Subcutaneous abdominal adipose tissue (tissue), 5 donors: ENCODE results near the gene IGSF21.

Experiments
- H3K27ac ChIP-seq: one replicate; pipeline ENCODE4 v1.7.0; 2013; ENCODE audit warnings: low read depth, mild to moderate bottlenecking, inconsistent platforms, low read length, moderate library complexity
- H3K27me3 ChIP-seq, 5 donors: one replicate each; pipeline ENCODE4 v1.7.0; 2013; ENCODE audit warnings: low read length in 5 of 5, inconsistent platforms in 1 of 5; ENCODE audit not compliant: control insufficient read depth in 5 of 5, insufficient read depth in 4 of 5
- H3K36me3 ChIP-seq, 5 donors: one replicate each; pipeline ENCODE4 v1.7.0; 2013; ENCODE audit warnings: low read length in 5 of 5; ENCODE audit not compliant: control insufficient read depth in 5 of 5, insufficient read depth in 5 of 5
- H3K4me1 ChIP-seq, 5 donors: one replicate each; pipeline ENCODE4 v1.7.0; 2013; ENCODE audit warnings: low read length in 5 of 5, mild to moderate bottlenecking in 3 of 5, moderate library complexity in 1 of 5; ENCODE audit not compliant: control insufficient read depth in 5 of 5, insufficient read depth in 5 of 5
- H3K4me3 ChIP-seq, 5 donors: one replicate each; pipeline ENCODE4 v1.7.0; 2013; ENCODE audit warnings: low read length in 5 of 5, low read depth in 1 of 5
- H3K9ac ChIP-seq, 5 donors: one replicate each; pipeline ENCODE4 v1.7.0; 2013; ENCODE audit warnings: low read length in 5 of 5, mild to moderate bottlenecking in 4 of 5, moderate library complexity in 3 of 5
- H3K9me3 ChIP-seq, 5 donors: one replicate each; pipeline ENCODE4 v1.7.0; 2013; ENCODE audit warnings: low read length in 5 of 5; ENCODE audit not compliant: control insufficient read depth in 5 of 5
- donor health status: healthy.
- donor health status: healthy.
- donor health status: healthy.
- donor health status: healthy.
- donor health status: healthy.

Gene IGSF21

DNA sequence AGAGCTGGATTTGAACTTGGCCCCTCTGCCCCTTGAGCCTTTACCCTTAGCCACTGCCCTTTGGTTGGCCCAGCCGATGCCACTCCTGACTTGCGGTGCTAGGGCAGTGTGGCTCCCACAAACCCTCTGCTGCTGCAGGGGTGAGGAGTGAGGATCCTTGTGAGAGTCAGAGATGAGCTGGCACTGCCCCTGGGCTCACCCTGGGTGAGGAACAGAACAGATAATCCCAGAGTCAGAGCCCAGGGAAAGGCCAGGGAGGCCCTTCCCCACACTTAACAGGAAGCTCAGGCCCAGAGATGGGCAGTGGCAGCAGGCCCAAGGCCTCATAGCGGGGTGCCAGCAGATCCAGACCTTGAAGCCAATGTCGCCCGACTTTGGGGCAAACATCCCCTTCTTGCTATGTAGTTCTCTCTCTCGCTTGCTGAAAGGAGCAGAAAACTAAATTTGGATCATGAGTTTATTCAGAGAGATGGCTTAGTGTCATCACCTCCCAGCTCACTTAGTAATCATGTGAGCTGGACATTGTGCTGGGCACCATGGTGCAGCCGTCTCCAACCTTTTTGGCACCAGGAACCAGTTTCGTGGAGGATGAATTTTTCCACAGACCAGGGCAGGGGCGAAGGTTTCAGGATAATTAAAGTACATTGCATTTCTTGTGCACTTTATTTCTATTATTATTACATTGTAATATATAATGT lies 81.4 kb downstream of the IGSF21 start:
- Histone ChIP-seq H3K36me3 (no peaks in the 10 kb centered on the region), H3K9ac (no peak overlapping the region), H3K4me1 (no peaks in the 10 kb centered on the region), H3K9me3 (no peaks in the 10 kb centered on the region), H3K4me3 (no peak overlapping the region), H3K27me3 (peaks cover 11 to 49% (median 39%) of the 10 kb centered on the region in 5 donors), H3K27ac (no peak overlapping the region)

GRCh38 chr1:18190598-18190997 lies 83.0 kb downstream of the IGSF21 start:
- Histone ChIP-seq H3K4me1 (no peaks in the 10 kb centered on the region), H3K27me3 (peaks cover 7 to 45% (median 33%) of the 10 kb centered on the region in 5 donors), H3K27ac (no peak overlapping the region), H3K4me3 (no peak overlapping the region), H3K9ac (no peak overlapping the region), H3K36me3 (no peaks in the 10 kb centered on the region), H3K9me3 (no peaks in the 10 kb centered on the region)

- H3K4me1 ChIP-seq, result no peaks in the 10 kb centered on the region
- H3K9me3 ChIP-seq, result no peaks in the 10 kb centered on the region
- H3K36me3 ChIP-seq, result no peaks in the 10 kb centered on the region
- H3K9ac ChIP-seq, result no peak overlapping the region
- H3K27ac ChIP-seq, result no peak overlapping the region
- H3K27me3 ChIP-seq, result peaks cover 7 to 46% (median 34%) of the 10 kb centered on the region in 5 donors
- no peak overlapping the region for H3K4me3 ChIP-seq
Measured at GRCh38 chr1:18191037-18191436, 83.4 kb downstream of the IGSF21 start.

GRCh38 chr1:18191481-18192155 lies 84.0 kb downstream of the IGSF21 start:
- Histone ChIP-seq H3K9me3 (no peaks in the 10 kb centered on the region), H3K4me3 (no peak overlapping the region), H3K4me1 (no peaks in the 10 kb centered on the region), H3K27me3 (peaks cover 7 to 49% (median 36%) of the 10 kb centered on the region in 5 donors), H3K36me3 (no peaks in the 10 kb centered on the region), H3K27ac (no peak overlapping the region), H3K9ac (no peak overlapping the region)

- H3K9ac ChIP-seq, result no peak overlapping the region
Measured at GRCh38 chr1:18192182-18192581, 84.6 kb downstream of the IGSF21 start.

DNA sequence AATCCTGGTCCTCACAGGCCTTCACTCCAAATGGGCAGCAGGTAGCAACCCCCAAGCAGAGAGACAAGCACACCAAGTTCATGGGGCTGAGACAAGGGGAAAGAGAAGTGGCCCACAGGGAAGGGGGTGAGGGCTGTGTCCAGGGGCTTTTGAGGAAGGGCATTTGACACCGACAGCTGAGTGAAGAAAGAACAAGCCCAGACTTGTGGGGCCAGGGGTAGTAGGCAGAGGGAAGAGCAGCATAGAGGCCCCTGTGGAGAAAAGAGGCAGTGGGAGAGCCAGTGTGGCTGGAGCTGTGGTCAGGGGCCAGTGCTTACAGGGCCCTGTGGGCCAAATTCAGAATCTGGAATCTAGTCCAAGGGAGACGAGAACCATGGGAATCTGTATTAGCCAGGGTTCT lies 85.4 kb downstream of the IGSF21 start:
- Histone ChIP-seq H3K27ac (no peak overlapping the region), H3K27me3 (peaks cover 11 to 55% (median 46%) of the 10 kb centered on the region in 5 donors), H3K36me3 (no peaks in the 10 kb centered on the region), H3K4me3 (no peak overlapping the region), H3K9me3 (no peaks in the 10 kb centered on the region), H3K9ac (no peak overlapping the region), H3K4me1 (no peaks in the 10 kb centered on the region)

More at GRCh38 chr1:18192182-18192581, 84.6 kb downstream of the IGSF21 start:
- Histone ChIP-seq H3K9me3 (no peaks in the 10 kb centered on the region), H3K36me3 (no peaks in the 10 kb centered on the region), H3K4me3 (no peak overlapping the region), H3K27ac (no peak overlapping the region), H3K27me3 (peaks cover 10 to 54% (median 42%) of the 10 kb centered on the region in 5 donors), H3K4me1 (no peaks in the 10 kb centered on the region)

GRCh38 chr1:18197299-18197698 lies 89.7 kb downstream of the IGSF21 start:
- Histone ChIP-seq H3K27me3 (peaks cover 18 to 52% (median 33%) of the 10 kb centered on the region in 5 donors), H3K36me3 (no peaks in the 10 kb centered on the region), H3K4me3 (no peak overlapping the region), H3K9me3 (no peaks in the 10 kb centered on the region), H3K4me1 (peaks cover 0 to 5% (median 0%) of the 10 kb centered on the region in 5 donors), H3K27ac (no peak overlapping the region), H3K9ac (no peak overlapping the region)

- peaks cover 0 to 5% (median 0%) of the 10 kb centered on the region in 5 donors for H3K4me1 ChIP-seq
- H3K4me3 ChIP-seq, result no peak overlapping the region
- no peak overlapping the region for H3K27ac ChIP-seq
- H3K9me3 ChIP-seq, result no peaks in the 10 kb centered on the region
- no peaks in the 10 kb centered on the region for H3K36me3 ChIP-seq
- H3K9ac ChIP-seq, result no peak overlapping the region
- peaks cover 23 to 52% (median 34%) of the 10 kb centered on the region in 5 donors for H3K27me3 ChIP-seq
Measured at GRCh38 chr1:18198260-18198659, 90.7 kb downstream of the IGSF21 start.

GRCh38 chr1:18199462-18199861 lies 91.9 kb downstream of the IGSF21 start:
- H3K36me3 ChIP-seq, result no peaks in the 10 kb centered on the region
- H3K27ac ChIP-seq, result no peak overlapping the region
- peaks cover 23 to 51% (median 38%) of the 10 kb centered on the region in 5 donors for H3K27me3 ChIP-seq
- H3K9me3 ChIP-seq, result no peaks in the 10 kb centered on the region
- no peak overlapping the region for H3K4me3 ChIP-seq
- H3K9ac ChIP-seq, result no peak overlapping the region
- H3K4me1 ChIP-seq, result peaks cover 0 to 5% (median 0%) of the 10 kb centered on the region in 5 donors

DNA sequence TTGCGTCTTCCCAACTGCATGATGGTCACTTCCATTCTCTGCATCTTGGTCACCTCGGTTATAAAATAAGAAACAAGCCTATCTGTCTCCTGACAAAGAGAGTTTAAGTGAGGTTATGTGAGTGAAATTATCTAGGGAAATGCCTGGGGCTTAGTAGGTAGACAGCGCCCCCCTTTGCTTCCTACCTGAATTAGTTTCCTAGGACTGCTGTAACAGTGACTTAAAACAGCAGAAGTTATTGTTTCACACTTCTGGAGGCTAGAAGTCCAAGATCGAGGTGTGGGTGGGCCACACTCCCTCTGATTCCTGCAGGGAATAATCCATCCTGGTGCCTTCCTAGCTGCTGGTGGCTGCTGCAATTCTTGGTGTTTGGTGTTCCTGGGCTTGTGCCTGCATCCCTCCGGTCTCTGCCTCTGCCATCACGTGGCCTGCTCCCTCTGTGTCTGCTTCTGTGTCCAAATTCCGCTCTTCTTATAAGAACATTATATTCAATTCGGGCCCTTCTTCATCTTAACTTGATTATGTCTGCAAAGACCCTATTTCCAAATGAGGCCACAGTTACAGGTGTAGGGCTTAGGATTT lies 92.6 kb downstream of the IGSF21 start:
- H3K27me3 ChIP-seq, result peaks cover 23 to 45% (median 37%) of the 10 kb centered on the region in 5 donors
- no peaks in the 10 kb centered on the region for H3K9me3 ChIP-seq
- H3K27ac ChIP-seq, result no peak overlapping the region
- no peak overlapping the region for H3K4me3 ChIP-seq
- H3K4me1 ChIP-seq, result peaks cover 0 to 5% (median 0%) of the 10 kb centered on the region in 5 donors
- no peak overlapping the region for H3K9ac ChIP-seq
- H3K36me3 ChIP-seq, result no peaks in the 10 kb centered on the region
